ENCODE measurements around the gene LRMDA.

Gene LRMDA

GRCh38 chr10:75716506-75716905 lies 285.1 kb downstream of the LRMDA start:
- DNase-seq (ENCODE audit: low spot score), result no peak

- no peak for DNase-seq (ENCODE audit: low spot score)
These were observed 285.9 kb downstream of the LRMDA start for GRCh38 chr10:75717126-75717916.

GRCh38 chr10:75718991-75719390 lies 287.6 kb downstream of the LRMDA start:
- no peak for DNase-seq (ENCODE audit: low spot score)

- DNase-seq (ENCODE audit: low spot score), result no peak
These were observed 288.7 kb downstream of the LRMDA start for GRCh38 chr10:75720157-75720556.

GRCh38 chr10:75722020-75722419 lies 290.6 kb downstream of the LRMDA start:
- no peak for DNase-seq (ENCODE audit: low spot score)

GRCh38 chr10:75722609-75723008 lies 291.2 kb downstream of the LRMDA start:
- no peak for DNase-seq (ENCODE audit: low spot score)

GRCh38 chr10:75723319-75723980 lies 292.0 kb downstream of the LRMDA start:
- no peak for DNase-seq (ENCODE audit: low spot score)

GRCh38 chr10:75724047-75724446 lies 292.6 kb downstream of the LRMDA start:
- no peak for DNase-seq (ENCODE audit: low spot score)

GRCh38 chr10:75726522-75727483 lies 295.4 kb downstream of the LRMDA start:
- no peak for DNase-seq (ENCODE audit: low spot score)

GRCh38 chr10:75730847-75731246 lies 299.4 kb downstream of the LRMDA start:
- DNase-seq (ENCODE audit: low spot score), result no peak

- DNase-seq (ENCODE audit: low spot score), result no peak
These were observed 301.9 kb downstream of the LRMDA start for GRCh38 chr10:75733135-75733890.

GRCh38 chr10:75736151-75736640 lies 304.8 kb downstream of the LRMDA start:
- no peak for DNase-seq (ENCODE audit: low spot score)

GRCh38 chr10:75736889-75737579 lies 305.6 kb downstream of the LRMDA start:
- no peak for DNase-seq (ENCODE audit: low spot score)

- no peak for DNase-seq (ENCODE audit: low spot score)
These were observed 306.1 kb downstream of the LRMDA start for GRCh38 chr10:75737580-75737949.

- DNase-seq (ENCODE audit: low spot score), result no peak
These were observed 307.5 kb downstream of the LRMDA start for GRCh38 chr10:75738924-75739323.

- DNase-seq (ENCODE audit: low spot score), result no peak
These were observed 308.2 kb downstream of the LRMDA start for GRCh38 chr10:75739414-75740143.

- DNase-seq (ENCODE audit: low spot score), result no peak
These were observed 309.1 kb downstream of the LRMDA start for GRCh38 chr10:75740541-75740940.

GRCh38 chr10:75742355-75742754 lies 310.9 kb downstream of the LRMDA start:
- no peak for DNase-seq (ENCODE audit: low spot score)

- DNase-seq (ENCODE audit: low spot score), result no peak
These were observed 311.9 kb downstream of the LRMDA start for GRCh38 chr10:75743291-75743778.

- DNase-seq (ENCODE audit: low spot score), result no peak
These were observed 312.8 kb downstream of the LRMDA start for GRCh38 chr10:75744261-75744660.

Data from germinal center (tissue), 1 donor.